Activated T-cell treated with anti-CD3 and anti-CD28 coated beads, Interleukin-2, amount 50 U/mL, for 1 hour (primary cell): ENCODE data around the gene MYO1F.

Experiments
- DNase-seq: peaks from one replicate; pipeline ENCODE4 v3.0.0-alpha.2; 2020

Gene MYO1F

DNA sequence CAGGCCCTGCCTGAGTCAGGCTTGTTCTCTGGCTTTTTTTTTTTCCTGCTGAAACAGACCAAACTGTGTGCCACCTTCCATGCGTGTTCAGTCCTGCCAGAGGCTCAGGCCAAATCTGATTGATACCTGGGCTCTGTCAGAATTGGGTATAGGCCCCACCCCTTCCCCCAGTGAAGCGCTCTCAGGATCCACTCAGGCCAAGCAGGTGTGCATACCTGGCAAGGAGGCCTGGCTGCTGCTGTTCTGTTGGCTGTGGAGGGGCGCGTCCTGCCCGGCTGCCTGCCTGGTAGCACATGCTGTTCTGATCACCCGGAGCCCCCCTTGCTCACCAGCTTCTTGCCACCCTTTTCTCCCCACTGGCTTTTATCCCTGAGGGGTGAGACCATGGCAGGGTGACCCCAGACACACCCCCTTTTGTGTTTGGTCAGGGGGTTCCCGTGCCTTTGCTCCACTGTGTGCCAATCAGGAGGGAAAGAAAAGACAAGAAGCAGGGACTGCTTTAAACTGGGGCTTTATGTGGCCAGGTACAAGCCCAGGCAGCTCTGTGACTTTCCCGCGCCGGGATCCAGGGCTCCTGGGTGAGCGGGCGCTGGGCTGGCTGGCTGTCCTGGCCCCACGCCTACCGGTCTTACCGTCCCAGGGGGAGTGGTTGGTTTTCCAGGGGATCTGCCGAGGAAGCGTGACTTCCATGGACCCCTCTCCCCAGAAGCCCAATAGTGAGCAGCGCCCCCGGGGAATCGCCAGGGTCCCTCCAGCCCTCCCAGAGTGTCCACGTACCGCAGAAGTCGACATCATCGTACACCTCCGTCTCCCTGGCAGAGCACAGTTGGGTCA is 87.5 kb downstream of the MYO1F start:
- no peak for DNase-seq

DNA sequence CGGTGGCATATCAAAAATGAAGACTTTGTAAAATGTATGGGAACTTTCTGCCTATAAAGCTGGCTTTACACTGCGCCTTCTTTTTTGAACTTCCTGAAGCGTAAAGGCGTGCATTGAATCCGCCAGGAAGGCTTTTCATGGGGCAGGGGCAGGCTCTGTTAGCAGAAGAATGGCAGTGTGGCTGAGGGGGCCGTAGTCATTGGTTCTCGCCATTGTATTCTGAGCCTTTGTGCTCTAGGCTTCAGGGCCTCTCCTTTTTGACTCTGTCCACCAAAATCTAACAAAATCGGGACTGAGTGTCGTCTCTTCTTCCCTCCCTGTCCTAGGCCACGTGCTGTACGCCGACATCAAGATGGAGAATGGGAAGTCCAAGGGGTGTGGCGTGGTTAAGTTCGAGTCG is 88.9 kb downstream of the MYO1F start:
- no peak for DNase-seq

DNA sequence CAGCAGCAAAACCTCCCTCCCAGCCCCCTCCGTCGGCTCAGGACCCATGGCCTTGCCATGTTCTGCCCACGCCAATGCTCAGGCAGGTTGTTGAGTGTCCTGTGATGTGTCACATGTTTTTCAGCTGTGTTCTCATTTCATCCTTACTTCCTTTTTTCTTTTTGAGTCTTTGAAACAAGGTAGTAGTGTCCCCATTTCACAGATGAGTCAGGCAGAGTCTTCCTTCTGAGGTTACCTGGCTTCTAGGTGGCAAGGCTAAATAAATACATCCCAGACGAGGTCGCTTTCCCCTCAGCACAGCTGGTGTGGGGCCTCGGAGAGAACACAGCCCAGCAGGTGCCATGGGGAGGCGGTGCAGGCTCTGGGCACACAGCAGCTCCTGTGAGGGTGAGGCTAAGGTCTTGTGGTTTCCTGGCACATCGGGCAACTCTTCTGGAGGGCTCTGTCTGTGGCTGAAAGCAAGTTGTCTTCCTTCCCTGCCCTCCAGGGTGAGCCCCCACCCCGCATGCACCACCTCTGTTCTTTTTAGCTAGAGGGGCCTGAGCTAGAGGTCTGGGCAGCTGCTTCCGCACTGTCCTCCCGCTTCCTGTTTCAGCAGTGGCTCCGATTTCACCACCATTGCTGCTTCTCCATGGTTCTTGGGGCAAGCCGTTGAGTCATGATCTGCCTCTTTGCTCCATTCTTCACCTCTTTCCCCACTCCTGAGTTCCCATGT is 89.9 kb downstream of the MYO1F start:
- peak; percentile 63 for DNase-seq

DNA sequence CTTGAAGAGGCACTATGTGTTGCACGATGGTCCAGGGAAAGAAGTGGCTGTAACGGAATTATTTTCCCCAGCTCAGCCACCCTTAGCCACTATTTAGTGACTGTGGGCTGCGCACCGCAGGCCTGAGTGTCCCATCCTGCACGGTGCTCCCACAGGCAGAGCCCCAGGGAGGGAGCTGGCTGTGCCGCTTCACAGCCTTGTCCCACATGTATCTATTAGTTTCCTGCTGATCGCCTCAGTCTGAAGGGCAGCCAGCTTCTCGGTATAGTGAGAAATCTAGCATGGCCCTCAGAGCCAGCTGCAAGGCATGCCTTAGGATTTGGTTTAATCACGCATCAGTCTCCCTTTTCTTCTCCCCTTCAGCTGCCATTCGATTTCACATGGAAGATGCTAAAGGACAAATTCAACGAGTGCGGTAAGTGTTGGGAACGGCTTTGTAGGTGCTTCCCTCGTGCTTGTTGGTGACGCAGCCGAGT is 90.5 kb downstream of the MYO1F start:
- no peak for DNase-seq

DNA sequence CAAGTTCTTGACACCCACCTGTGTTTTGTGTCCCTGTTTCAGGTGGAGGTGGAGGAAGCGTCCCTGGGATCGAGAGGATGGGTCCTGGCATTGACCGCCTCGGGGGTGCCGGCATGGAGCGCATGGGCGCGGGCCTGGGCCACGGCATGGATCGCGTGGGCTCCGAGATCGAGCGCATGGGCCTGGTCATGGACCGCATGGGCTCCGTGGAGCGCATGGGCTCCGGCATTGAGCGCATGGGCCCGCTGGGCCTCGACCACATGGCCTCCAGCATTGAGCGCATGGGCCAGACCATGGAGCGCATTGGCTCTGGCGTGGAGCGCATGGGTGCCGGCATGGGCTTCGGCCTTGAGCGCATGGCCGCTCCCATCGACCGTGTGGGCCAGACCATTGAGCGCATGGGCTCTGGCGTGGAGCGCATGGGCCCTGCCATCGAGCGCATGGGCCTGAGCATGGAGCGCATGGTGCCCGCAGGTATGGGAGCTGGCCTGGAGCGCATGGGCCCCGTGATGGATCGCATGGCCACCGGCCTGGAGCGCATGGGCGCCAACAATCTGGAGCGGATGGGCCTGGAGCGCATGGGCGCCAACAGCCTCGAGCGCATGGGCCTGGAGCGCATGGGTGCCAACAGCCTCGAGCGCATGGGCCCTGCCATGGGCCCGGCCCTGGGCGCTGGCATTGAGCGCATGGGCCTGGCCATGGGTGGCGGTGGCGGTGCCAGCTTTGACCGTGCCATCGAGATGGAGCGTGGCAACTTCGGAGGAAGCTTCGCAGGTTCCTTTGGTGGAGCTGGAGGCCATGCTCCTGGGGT is 91.5 kb downstream of the MYO1F start:
- DNase-seq, result no peak

DNA sequence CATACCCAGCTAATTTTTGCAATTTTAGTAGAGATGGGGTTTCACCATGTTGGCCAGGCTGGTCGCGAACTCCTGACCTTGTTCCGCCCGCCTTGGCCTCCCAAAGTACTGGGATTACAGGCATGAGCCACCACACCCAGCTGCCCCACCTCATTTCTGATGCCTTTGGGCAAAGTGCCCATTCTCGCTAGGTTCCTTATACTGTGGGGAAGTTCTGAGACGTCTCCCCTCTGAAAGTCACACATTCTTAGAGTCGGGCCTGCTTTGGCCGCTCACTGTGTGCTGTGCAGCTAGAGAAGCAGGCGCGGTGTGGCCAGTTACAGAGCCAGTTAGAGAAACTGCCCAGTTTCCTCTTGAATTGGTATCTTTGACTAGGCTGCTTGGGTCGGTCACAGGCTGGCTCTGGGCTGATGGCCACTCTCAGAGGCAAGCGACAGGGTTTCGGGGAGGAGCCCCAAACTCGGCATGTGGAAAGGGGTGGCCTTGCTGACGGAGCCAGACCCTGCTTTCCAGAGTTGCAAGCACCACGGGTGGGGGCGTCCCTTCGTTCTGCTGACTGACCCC is 92.8 kb downstream of the MYO1F start:
- DNase-seq, result no peak

DNA sequence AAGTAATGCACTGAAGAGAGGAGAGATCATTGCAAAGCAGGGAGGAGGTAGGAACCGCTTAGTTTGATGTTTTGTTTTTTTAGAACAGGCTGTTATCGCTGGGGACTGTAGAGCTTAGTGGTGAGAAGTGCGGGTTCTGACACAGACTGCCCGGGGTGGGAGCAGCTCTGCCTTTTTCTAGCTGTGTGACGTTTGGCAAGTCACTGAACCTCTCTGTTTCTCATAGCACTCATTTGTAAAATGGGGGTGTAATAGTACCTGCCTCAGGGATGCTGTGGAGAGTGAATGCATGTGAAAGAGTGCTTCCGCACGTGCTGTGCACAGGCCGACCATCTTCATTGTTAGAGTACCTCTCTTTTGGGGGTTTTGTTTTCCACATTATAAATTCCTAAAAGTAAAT is 94.1 kb downstream of the MYO1F start:
- no peak for DNase-seq

DNA sequence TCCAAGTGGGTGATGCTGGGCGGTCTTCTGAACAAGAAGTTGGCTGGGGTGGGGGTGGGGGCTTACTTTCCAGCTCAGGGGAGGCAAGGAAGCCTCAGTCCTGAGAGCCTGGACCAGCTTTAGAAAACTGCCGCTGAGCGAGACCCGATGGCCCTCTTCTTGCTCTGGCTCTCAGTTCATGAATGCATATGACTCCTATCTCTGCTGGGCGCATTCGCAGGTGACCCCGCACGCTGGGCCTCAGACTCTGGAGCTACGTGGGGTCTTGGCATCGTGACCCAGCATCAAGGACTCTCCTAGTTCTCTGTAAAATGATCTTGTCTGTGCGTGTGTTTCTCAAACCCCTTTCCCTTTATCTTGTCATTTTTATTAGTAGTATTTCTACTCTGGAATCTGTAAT is 94.5 kb downstream of the MYO1F start:
- no peak for DNase-seq

DNA sequence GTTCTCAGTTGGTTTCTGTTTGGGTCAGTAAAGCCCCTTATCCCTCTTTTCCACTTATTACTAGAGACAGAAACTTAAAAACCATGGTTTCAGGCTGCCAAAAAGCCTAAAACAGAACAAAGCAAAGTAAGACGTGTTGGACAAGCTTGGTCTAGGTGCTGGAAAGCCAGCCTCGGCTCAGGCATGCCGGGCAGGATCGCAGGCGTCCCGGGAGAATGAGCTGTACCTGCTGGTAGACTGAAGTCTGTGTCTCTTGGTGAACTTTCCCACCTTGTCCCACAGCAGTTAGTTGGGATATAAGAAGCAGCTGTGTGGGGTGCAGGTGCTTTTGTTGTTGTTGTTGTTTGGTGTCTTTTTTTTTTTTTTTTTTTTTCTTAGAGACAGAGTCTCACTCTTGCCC is 95.6 kb downstream of the MYO1F start:
- peak; percentile 12 for DNase-seq

DNA sequence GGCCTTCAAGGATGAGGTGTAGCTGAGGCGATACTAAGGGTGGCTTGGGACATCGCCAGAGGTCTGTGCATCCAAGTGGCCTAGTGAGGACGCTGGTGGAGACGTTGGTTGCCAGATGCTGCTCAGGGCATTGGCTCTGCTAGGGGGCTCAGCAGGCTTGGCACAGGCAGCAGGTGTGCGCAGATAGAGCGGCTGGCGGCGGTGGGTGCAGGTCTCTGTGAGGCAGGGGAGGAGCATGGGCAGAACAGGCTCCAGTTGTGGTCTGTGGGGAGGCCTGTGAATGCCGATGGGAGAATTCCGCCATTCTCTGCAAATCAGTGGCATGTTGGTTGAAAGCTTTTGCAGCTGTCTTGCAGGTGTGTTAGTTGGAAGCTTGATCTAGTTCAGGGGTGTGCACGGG is 96.0 kb downstream of the MYO1F start:
- peak; percentile 23 for DNase-seq

DNA sequence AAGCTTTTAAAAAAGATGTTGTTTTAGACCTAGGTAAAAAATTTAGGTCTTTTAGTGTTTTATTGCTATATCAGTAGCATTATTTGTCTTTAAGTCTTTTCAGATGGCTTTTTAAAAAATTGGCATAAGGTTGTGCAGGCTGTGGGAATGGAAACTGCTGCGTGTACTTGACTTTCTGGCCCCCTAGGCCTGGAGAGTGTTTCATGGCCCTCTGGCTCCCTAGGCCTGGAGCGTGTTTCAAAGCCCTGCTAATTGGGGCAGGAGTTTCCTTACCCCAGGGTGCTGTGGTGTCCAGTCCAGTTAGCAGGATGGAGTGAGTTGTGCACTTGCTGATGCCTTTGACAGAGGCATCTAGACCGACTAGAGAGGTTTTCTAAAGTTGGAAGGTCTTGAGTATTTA is 98.6 kb downstream of the MYO1F start:
- no peak for DNase-seq

DNA sequence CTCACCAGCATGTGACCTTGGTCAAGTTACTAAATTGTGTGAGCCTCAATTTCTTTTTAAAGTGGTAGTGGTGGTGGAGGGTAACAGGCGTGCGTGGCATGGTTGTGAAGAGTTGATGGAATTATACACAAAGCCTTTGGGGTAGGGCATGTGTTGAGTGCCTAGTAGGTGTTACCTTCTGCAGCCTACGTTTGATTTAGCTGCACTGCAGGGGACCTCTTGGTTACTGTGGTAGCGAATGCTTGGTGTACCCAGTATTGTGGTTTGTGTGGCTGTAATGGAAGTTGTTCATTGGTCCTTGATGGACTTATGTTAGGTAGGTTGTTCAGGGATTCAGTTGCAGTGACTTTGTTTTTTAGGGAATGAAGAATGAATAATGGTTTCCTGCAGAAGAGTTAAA is 99.4 kb downstream of the MYO1F start:
- no peak for DNase-seq

DNA sequence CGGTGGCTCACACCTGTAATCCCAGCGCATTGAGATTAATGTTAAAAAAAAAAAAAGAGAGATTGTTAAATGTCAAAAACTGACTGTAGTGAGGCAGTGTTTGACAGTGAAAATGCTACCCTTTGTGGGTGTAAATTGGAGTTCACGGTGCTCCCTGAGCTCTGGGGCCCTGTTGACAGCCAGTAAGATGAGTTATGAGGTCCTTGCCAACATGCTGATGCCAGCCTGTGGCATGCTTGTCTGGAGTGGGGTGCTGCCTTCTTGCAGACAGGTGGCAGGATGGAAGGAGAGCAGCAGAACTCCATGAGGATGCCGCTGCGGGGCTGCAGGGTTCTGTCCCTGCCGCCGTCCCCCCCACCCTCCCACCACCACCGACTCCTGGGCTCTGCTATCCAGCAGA is 100.7 kb downstream of the MYO1F start:
- DNase-seq, result no peak

DNA sequence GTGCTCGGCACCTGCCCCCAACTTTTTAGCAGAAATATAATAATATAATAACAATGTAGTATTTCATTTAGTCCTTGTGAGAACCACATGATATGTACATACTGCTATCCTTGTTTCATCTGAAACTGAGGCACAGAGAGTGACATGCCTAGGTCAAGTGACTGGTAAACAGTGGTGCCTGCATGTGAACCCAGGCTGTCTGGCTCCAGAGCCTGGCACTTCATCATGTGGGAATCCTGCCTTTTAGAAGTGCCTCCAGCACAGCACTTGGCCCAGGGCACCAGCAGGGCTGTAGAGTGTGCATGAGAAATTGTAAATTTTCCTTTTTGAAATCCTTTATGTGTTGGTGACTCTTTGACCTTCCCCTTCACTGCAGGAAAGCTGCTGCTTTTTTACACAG is 102.2 kb downstream of the MYO1F start:
- DNase-seq, result no peak

DNA sequence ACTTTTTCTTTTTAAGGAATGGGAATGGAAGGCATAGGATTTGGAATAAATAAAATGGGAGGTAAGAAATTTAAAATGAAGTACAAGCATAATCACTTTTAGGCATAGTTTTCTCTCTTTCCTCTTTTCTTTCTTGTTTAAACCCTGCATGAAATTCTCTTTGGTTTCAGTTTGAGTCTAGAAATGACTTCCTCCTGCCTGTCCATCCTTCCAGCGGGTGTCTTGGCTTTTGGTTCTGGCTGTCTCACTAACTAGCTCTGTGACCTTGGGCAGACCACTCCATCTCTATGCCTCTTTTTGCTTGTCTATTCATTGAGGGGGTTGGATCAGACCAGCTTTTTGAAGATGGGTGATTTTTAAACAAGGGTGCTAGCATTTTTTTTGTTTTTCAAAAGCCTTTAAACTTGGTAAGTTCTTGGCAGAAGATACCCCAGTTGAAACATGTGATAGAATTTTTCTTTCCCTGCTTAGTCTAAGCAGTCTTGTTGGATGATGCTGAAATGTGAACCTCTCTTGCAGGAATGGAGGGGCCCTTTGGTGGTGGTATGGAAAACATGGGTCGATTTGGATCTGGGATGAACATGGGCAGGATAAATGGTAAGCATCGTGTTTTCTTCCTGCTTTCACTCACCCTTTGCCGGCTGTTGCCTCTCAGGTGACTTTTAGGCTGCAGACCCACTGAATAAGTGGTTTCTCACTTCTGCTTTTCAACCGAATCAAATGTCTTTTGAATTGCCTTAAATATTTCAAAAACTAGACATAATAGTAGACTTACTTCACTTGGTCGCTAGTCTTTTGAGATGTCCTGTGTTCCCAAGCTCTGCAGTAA is 103.4 kb downstream of the MYO1F start:
- no peak for DNase-seq
